ENCODE data around the gene IGSF9B. TPM values are rescaled to one million over a fixed set of nuclear protein-coding genes. Genes with fewer than 3 reads are reported as not detected.
"Not testable (repeated sequence)": the region's sequence is repeated elsewhere in the genome, so short reads cannot be mapped to it uniquely, and the experiment has no call there.

The IGSF9B gene, protein sequence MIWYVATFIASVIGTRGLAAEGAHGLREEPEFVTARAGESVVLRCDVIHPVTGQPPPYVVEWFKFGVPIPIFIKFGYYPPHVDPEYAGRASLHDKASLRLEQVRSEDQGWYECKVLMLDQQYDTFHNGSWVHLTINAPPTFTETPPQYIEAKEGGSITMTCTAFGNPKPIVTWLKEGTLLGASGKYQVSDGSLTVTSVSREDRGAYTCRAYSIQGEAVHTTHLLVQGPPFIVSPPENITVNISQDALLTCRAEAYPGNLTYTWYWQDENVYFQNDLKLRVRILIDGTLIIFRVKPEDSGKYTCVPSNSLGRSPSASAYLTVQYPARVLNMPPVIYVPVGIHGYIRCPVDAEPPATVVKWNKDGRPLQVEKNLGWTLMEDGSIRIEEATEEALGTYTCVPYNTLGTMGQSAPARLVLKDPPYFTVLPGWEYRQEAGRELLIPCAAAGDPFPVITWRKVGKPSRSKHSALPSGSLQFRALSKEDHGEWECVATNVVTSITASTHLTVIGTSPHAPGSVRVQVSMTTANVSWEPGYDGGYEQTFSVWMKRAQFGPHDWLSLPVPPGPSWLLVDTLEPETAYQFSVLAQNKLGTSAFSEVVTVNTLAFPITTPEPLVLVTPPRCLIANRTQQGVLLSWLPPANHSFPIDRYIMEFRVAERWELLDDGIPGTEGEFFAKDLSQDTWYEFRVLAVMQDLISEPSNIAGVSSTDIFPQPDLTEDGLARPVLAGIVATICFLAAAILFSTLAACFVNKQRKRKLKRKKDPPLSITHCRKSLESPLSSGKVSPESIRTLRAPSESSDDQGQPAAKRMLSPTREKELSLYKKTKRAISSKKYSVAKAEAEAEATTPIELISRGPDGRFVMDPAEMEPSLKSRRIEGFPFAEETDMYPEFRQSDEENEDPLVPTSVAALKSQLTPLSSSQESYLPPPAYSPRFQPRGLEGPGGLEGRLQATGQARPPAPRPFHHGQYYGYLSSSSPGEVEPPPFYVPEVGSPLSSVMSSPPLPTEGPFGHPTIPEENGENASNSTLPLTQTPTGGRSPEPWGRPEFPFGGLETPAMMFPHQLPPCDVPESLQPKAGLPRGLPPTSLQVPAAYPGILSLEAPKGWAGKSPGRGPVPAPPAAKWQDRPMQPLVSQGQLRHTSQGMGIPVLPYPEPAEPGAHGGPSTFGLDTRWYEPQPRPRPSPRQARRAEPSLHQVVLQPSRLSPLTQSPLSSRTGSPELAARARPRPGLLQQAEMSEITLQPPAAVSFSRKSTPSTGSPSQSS (N-terminal part only)
- 10 to 100 TPM; 33.3 to 40.0 TPM for total RNA-seq
- long read RNA-seq, partial matches to known transcripts: 0 of 6 reads
- long read RNA-seq, other reads (novel, unspliced or antisense): 6 of 6 reads

DNA sequence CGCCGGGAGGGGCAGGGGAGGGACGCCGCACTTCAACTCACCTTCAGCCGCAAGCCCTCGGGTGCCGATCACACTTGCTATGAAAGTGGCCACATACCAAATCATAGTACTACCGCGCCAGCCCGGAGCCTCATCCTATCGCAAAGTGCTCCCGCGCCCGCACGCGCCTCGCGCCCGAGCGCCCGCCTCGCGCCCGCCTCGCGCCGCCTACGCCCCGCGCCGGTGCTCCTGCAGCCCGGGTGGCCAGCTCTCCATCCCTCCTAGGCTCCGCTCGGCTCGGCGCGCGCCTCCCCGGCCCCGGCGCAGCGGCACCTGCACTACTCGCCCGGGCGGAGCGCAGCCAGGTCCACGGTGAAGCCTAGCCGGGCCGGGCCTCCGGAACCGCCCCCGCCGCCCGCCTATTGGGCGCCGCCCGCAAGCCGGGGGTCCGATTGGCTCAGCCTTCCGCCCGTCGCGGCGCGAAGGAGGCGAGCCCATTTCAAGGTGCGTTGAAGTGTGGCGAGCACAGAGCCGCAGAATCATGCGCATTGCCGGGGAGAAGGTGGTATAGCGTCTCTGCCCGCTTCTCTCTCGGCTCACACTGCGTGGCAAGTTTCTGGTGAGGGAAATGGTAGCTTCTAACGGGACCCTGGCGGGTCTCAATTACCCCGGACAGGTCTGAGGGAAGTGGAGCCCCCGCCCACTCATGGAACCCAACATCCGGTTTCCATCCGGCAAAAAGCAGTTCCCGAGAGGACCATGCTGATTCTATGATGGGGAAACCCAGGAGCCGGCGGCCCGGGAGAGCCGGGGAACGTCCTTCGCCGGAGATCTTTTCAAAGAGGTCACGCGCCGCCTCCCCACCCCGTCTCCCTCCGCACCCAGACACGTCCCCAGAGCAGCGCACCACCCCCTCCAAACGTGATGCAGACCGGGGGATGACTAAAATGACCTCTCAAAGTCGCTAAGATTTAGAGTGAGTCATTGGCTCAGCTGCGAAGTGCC, at the start of gene IGSF9B:
Gene IGSF9B, minus strand, starts transcription at position 319 of the 984 bp plus-strand sequence. Its CDS starts 214 bp downstream, at position 105.
- intact Hi-C loops (cut with DNase I): no loop called here
- DNase-seq (peak; percentile 89), ATAC-seq (peak; percentile 89 to 90)

- peak; percentile 42 for DNase-seq
- ATAC-seq: peak; percentile 46 to 79
- intact Hi-C loops (cut with DNase I): no loop called here
Measured at GRCh38 chr11:134004496-134005172, 47.9 kb upstream of the IGSF9B start.

DNA sequence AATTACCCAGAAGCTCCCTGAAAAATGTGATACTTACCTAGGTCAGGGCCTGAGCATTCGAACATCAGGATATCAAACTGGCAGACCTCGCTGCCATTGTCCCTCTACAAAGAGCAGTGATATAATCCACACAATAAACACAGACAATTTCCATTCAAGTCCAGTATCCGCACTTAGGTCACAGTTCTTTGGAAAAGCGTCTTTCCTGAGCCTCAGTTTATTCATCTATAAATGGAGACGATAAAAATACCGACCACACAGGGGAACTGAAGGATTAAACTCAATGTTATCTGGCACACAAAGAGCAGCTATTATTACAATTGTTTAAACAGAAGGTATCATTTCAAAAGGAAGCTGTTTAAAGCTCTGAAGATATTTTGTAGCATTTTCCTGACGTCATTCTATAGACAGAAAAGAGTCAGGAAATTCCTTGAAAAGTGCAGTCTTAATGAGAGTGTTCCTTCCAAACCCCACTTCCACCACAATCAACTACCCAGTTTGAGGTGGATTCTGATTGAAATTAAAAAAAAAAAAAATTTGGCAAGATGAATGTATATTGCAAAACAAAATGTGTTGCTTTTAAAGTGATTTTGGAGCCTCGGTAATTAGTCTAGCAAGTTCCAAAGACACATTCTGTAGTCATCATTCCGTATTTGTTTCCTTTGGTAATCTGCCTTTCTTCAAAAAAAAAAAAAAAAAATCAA, 47.2 kb upstream of the IGSF9B start:
- intact Hi-C loops (cut with DNase I): no loop called here
- no peak for DNase-seq
- peak in 1 of 2 donors; percentile 20 for ATAC-seq

- DNase-seq; ATAC-seq; intact Hi-C loops (cut with DNase I): not testable (repeated sequence)
Measured at GRCh38 chr11:134002819-134003218, 46.1 kb upstream of the IGSF9B start.

DNA sequence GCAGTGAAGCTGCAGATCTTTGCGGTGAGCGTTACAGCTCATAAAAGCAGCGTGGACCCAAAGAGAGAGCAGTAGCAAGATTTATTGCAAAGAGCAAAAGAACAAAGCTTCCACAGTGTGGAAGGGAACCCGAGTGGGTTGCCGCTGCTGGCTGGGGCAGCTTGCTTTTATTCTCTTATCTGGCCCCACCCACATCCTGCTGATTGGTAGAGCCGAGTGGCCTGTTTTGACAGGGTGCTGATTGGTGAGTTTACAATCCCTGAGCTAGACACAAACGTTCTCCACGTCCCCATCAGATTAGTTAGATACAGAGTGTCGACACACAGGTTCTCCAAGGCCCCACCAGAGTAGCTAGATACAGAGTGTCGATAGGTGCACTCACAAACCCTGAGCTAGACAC, 45.6 kb upstream of the IGSF9B start:
- DNase-seq; ATAC-seq; intact Hi-C loops (cut with DNase I): not testable (repeated sequence)

- no peak for DNase-seq
- intact Hi-C loops (cut with DNase I): no loop called here
- no peak for ATAC-seq
Measured at GRCh38 chr11:134001596-134001995, 44.8 kb upstream of the IGSF9B start.

GRCh38 chr11:134001088-134001487, 44.3 kb upstream of the IGSF9B start:
- intact Hi-C loops (cut with DNase I): no loop called here
- no peak for ATAC-seq
- DNase-seq: no peak

GRCh38 chr11:133999355-133999754, 42.6 kb upstream of the IGSF9B start:
- ATAC-seq (no peak), DNase-seq (no peak)
- intact Hi-C loops (cut with DNase I): no loop called here

DNA sequence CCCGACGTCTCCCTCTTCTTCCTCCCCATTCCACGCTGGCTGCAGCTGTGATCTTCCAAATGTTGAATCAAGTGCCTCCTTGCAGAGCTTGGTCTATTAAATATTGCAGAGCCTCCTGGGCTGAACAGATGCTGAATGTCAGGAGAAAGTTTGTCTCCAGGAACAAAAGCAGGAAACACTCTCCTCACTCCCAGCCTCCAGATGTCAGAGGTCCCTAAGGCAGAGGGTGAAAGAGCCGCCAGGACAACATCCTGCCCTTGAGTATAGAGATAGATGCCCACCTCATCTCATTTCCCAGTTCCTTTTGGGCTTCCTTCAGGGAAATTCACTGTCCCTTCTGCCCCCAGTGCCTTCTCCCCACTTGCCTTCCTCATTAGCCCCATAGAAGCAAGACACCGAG, 40.8 kb upstream of the IGSF9B start:
- ATAC-seq: peak in 1 of 2 donors; percentile 34
- intact Hi-C loops (cut with DNase I): no loop called here
- DNase-seq: no peak

GRCh38 chr11:133996671-133997070, 39.9 kb upstream of the IGSF9B start:
- DNase-seq: no peak
- no peak for ATAC-seq
- intact Hi-C loops (cut with DNase I): no loop called here

DNA sequence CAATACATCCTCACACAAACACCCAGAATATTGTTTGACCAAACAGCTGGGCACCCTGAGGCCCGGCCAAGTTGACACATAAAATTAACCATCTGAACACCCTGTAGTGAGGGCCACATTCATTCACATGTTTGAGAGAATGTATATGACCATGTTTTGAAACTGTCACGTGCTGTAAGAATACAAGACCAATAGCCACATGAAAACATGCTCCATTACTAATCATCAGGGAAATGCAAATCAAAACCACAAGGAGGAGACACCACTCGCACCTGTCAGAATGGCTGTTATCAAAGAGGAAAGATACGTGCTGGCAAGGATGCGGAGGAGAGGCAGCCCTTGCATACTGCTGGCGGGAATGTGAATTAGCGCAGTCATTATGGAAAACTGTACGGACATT, 38.3 kb upstream of the IGSF9B start:
- ATAC-seq (peak in 1 of 2 donors; percentile 68), DNase-seq (no peak)
- intact Hi-C loops (cut with DNase I): no loop called here

DNA sequence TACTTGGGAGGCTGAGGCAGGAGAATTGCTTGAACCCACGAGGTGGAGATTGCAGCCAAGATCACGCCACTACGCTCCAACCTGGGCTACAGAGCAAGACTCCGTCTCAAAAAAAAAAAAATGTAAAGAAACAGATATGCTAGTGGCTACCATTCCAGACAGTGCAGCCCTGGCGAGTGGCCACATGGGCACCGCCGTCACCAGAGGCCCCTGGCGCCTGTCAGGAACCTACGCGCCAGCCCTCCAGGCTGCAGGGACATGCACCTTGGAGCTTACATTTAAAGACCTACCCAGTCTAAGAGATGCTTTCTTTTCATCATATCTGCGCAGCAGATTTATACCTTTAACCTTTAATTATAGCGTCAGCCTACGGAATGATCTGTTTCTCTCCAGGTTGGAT, 37.2 kb upstream of the IGSF9B start:
- intact Hi-C loops (cut with DNase I): no loop called here
- DNase-seq: no peak
- no peak for ATAC-seq

GRCh38 chr11:133993107-133993506, 36.3 kb upstream of the IGSF9B start:
- intact Hi-C loops (cut with DNase I): no loop called here
- no peak for ATAC-seq
- no peak for DNase-seq

DNA sequence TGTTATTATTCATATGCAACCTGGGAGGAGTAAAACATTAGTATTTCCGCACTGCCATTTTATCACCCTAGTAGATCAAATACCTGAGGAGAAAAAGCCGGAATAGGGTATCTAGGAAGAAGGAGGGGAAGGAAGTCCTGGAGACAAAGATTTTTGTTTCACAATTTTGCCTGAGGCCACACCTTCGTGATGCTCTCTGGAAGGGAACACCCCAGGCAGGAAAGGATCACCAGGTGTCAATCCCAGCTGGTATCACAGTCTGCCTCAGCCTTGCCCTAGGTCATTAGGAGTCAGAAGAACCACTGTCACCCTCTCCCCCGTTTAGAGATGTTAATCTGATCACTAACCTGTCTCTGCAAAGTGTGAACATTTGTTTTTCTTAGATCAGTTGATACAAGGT, 35.4 kb upstream of the IGSF9B start:
- intact Hi-C loops (cut with DNase I): no loop called here
- ATAC-seq (no peak), DNase-seq (no peak)

DNA sequence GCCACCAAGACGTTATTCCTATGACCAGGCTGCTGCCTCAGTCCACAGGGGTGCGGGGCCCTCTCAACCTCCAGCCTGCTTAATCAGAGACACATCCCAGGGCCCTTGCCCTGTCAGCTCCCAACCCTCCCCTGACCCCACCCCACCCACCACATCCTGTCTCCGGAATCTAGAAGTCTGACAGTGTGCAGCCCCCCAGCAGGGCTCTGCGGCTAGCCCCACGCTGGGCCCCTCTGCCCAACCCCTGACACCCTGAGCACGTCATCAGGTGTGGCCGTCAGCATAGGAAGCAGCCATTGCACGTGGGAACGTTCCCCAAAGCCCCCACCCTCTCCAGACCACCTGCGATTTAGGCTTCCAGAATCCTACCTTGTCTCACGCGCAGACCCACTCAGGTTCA, 34.3 kb upstream of the IGSF9B start:
- ATAC-seq (no peak), DNase-seq (no peak)
- intact Hi-C loops (cut with DNase I): no loop called here

DNA sequence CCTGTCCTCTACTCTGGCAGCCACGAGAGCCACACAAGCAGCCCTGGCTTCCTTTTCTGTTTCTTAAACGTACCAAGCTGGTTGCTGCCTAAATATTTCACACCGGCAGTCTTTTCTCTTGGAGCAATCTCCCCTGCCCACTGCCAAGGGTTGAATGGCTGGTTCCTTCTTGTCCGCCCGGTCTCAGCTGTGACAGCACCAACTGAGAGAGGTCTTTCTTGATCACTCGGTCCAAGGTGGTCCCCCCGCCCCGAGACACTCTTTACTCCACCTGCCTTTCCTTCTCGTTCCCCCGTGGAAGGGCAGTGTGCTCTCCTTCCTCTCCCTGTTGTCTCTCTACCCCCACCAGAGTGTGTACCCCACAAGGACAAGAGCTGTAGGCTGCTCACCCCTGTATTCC, 33.7 kb upstream of the IGSF9B start:
- DNase-seq (no peak), ATAC-seq (no peak)
- intact Hi-C loops (cut with DNase I): no loop called here
